HepG2 (cell line): ENCODE data around the gene GRIK2.

Source experiments
- CTCF ChIP-seq: sonication (generic); formaldehyde crosslinking; IDR thresholded peaks from 2 replicates; pipeline ENCODE4 v1.5.0; 2020; ENCODE audit warnings: mild to moderate bottlenecking, missing genetic modification reagents, moderate library complexity
- ETV6 ChIP-seq: sonication (generic); formaldehyde crosslinking; conservative IDR thresholded peaks from 2 replicates; pipeline ENCODE4 v1.4.0; 2020; ENCODE audit warnings: missing genetic modification reagents
- MTA3 ChIP-seq: sonication (generic); formaldehyde crosslinking; IDR thresholded peaks from 2 replicates; pipeline ENCODE4 v1.4.0; 2020; ENCODE audit warnings: missing genetic modification reagents
- MYC ChIP-seq: sonication (generic); formaldehyde crosslinking; IDR thresholded peaks from 2 replicates; pipeline ENCODE4 v1.9.0; 2021; ENCODE audit warnings: missing genetic modification reagents, borderline replicate concordance
- POLR2AphosphoS5 ChIP-seq: IDR thresholded peaks from 2 replicates; pipeline ENCODE4 v1.6.1; 2012; ENCODE audit warnings: low read depth, low read length
- XRCC5 ChIP-seq: fragments of 200-400 bp; formaldehyde crosslinking; optimal IDR thresholded peaks from 2 replicates; pipeline ENCODE3; 2017; ENCODE audit warnings: mild to moderate bottlenecking, low read length
- ZFP36 ChIP-seq: fragments of 150-350 bp; IDR thresholded peaks from 2 replicates; pipeline ENCODE4 v1.6.1; 2018; ENCODE audit warnings: borderline replicate concordance, low read length, low read depth; ENCODE audit not compliant: partially characterized antibody

DNA sequence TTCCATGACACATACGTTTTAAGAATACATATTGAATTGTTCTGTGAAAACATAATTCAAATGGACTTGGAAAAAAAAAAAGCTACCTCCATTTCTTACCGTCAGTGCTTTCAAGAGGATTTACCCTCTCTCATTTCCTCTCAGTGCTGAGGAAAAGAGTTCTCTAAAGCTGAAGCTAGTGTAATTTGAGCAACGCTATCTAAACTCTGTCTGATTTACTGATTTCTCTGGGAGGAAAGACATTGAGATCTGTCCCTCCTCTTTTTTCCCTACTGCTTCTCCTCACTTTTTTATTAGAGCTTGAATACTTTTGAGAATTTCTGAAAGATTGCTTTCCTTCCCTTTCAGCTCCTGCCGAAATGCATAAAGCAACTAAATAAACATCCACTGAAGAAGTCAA, 41.2 kb upstream of the GRIK2 start:
- TF ChIP-seq ZFP36: no peak
- TF ChIP-seq CTCF (CRISPR knock-in tag): no peak
- TF ChIP-seq MYC: no peak
- no peak for TF ChIP-seq ETV6 (CRISPR knock-in tag)
- TF ChIP-seq MTA3: no peak
- TF ChIP-seq POLR2AphosphoS5: no peak
- TF ChIP-seq XRCC5: no peak
